Spleen (tissue), 7 donors: ENCODE data around the gene SUCNR1.

Experiments used
- CTCF ChIP-seq, 11 experiments: fragments of 200-600 bp in 7 of 11; fragments of 450-650 bp in 4 of 11; sonication (generic) in 4 of 11; IDR thresholded peaks in 8 of 11; conservative IDR thresholded peaks in 3 of 11; 1 replicate in 7 of 11; 2 replicates in 4 of 11; pipeline versions ENCODE4 v1.4.0 to v1.8.0; 2016 to 2021; ENCODE audit warnings: antibody characterized with exemption in 11 of 11, inconsistent platforms in 4 of 11, mild to moderate bottlenecking in 1 of 11
- POLR2A ChIP-seq, 3 donors: fragments of 450-650 bp; IDR thresholded peaks; one replicate each; pipeline ENCODE4 v1.5.1; 2017; ENCODE audit warnings: antibody characterized with exemption in 3 of 3, mild to moderate bottlenecking in 1 of 3
- donor health status: DM: no; HTN: no; CAD: no; lungs with moderate emphysema.
- donor health status: DM: no; HTN: no; CAD: no.
- donor health status: DM: no; HTN: no; CAD: no.

DNA sequence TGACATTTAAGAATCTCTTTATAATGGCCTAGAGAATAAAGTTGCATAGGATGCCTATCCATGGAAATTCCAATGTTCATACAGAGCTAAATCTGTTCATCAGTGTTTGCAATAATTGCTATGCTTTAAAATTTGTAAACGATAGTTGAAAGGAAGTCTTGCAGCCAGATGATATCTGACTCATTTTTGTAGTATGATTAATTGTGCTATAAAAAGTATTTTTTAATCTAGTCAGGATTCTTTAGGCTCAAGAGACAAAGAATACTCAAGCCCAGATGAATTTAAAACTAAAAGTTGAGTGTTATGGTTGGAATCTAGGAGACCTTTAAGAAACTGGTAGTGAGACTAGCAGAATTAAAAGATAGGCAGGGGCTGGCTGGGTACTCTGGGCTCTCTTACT lies 50.5 kb downstream of the SUCNR1 start:
- TF ChIP-seq CTCF (IDR thresholded peaks at IDR 0.05 in 8 of 11, conservative IDR thresholded peaks at IDR 0.05 in 3 of 11) (no peak), POLR2A (IDR thresholded peaks at IDR 0.05) (no peak)
